ENCODE measurements around the gene GVQW3.

GVQW3 gene

DNA sequence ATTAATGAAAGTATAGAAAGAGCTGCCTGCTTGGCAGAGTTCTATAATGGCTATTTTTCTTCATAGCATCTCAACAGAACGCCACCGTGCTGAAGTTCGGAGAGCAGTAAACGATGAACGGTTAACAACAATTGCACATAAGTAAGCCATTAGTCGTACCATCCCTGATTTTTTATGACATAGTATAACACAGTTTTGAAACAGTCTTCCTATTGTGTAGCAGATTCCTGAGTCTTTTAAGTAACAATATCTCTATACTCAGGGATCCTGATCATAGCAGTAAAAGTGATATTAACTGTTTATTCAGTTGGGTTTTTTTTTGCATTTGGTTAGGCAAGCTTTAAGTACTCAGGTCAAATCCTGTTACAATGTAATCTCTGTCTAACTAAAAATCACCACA, 72.1 kb downstream of the GVQW3 start:
- DNase-seq = no peak

DNA sequence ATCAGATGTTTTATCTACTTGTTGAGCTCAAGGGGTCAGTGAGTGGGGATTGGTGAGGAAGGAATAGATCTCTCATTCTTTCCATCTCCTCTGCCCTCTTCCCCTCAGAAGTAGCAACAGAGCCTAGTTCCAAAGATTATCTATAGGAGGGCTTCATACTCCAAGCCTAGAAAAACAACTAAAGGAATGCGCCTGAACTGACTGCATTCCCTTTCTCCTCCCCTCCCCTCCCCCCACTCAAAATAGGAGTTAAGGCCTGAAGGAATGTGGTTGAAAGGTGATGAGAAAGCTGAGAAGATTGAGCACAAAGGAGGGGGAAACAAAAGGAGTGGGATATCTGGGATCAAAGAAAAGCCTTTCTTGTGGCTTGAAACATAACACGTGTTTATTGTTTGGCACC, 74.2 kb downstream of the GVQW3 start:
- DNase-seq = no peak

DNA sequence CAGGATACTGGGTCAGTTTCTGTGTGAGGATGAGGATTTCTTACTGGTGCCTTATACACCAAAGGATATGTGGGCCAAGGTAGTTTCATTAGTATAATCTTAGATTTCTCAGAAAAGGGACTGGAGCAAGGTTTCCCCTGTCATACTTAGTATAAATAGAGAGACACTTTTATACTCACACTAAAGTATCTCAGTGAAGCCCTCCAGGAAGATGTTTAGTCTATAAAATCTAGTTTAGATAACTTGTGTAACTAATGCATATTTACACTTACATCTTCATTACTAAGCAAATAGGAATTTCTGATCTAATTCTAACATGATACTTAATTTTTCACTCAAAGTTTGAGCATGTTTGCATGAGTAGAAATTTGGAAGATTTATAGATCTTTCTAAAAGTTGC, 74.8 kb downstream of the GVQW3 start:
- no peak for DNase-seq

DNA sequence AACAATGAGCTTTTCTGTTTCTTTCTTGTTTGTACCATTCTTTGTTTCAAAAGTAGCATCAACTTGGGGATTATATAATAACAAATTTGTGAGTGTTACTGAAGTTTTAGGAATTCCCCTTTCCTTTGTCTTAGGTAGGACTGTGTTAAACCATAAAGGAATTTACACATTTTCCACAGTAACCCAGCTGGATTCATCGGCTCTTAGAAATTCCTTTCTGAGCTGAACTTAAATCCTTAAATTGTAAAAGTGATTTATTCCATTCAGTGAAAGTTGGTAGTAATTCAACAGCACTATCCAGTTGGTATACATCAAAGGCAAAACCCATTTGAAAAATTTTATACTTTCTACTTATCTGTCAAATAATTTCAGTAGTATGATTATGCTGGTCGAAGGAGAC, 75.4 kb downstream of the GVQW3 start:
- DNase-seq = no peak

Measured in NCI-H345 (cell line).